GM19328 (cell line): ENCODE measurements around the gene NOS1.

ENCODE experiments used
- ATAC-seq: cut with Tn5 transposase; IDR thresholded peaks from one replicate; pipeline ENCODE4 v1.9.1; 2021; ENCODE audit warnings: mild to moderate bottlenecking, moderate library complexity; ENCODE audit not compliant: unreplicated experiment

NOS1 gene

DNA sequence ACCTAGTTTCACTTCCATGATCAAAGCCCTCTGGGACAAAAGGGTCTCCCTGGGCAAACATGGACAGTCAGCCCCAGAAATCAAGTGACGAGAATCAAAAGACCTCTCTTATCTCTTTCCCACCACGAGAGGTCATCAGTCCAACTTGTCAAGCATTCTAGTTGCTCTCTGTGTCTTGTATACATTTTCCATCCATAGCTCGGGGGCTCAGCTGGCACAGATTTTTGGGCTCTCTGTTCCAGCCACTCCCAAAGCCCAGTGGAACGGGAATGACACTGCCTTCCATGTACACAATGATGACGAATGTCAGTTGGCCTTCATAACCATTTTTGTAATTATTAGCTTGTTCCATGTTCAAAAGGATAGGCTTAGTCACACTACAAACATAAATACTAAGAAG, 29.7 kb downstream of the NOS1 start:
- ATAC-seq = no peak

DNA sequence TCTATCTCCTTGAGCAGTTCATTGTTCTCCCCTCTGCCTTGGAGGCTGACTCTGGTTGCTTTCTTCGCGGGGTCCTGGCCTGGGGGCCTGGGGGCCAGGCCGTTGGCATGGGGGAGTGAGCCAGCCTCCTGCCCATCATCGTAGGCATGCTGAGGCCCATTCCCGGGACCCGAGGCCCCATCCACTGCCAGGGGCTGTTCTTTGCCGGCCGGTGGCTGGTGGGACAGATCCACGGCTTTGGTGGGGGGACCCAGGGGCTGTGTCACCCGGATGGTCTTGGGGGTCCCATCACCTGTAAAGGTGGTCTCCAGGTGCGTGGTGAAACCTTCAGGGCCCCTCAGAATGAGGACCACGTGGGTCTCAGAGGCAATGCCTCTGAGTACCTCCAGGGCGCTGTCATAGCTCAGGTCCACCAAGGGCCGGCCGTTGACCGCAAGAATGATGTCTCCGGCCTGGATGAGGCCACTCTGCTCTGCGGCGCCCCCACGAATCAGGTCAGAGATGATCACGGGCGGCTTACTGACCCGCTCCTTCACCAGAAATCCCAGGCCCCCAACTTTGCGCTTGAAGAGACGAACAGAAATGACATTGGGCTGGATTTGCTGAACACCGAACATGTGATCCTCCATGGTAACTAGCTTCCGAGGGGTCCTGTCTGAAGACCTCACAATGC, 30.8 kb downstream of the NOS1 start:
- no peak for ATAC-seq

DNA sequence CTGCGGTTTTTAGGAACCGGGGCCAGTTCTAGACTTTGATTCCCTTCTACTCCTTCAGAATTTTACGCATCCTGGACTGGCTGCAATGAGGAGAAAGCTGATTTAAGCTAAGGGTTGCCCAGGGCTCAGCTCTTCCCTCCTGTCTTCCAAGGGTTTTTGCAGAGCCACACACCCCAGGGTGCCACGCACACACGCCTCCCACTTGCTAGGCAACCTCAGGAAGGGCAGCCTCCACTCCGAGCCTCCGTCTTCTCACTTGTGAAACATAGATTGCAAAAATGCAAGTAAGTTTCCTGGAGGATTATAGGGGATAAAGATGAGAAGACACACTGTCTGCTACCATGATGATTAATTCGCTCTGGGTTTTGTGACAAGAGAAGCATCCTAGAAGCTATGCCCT, 31.7 kb downstream of the NOS1 start:
- ATAC-seq = no peak

DNA sequence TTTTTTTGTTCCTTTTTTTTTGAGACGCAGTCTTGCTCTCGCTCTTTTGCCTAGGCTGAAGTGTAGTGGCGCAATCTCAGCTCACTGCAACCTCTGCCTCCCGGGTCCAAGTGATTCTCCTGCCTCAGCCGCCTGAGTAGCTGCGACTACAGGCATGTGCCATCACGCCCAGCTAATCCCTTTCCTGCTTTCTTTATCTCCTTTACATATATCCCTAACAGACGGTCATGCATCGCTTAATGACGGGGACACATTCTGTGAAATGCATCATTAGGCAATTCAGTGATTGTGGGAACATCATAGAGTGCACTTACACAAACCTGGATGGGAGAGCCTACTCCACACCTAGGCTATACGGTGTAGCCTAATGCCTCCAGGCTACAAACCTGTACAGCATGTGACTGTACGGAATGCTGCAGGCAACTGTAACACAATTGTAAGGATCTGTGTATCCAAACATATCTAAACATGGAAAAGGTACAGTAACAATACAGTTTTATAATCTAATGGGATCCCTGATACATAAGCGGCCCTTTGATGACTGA, 32.8 kb downstream of the NOS1 start:
- no peak for ATAC-seq

DNA sequence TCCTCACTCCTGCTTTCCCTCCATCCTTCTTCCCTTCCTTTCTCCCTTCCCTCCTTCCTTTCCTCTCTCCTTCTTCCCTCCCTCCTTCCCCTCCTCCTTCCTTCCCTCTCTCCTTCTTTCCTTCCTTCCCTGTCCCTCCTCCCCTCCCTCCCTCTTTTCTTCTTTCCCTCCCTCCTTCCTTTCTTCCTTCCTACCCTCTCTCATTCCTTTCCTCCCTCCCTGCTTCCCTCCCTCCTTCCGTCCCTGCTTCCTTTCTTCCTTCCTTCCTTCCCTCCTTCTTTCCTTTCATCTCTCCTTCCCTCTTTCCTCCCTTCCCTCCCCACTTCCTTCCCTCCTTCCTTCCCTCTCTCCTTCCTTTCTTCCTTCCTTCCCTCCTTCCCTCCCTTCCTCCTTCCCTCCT, 39.0 kb downstream of the NOS1 start:
- ATAC-seq = no peak

DNA sequence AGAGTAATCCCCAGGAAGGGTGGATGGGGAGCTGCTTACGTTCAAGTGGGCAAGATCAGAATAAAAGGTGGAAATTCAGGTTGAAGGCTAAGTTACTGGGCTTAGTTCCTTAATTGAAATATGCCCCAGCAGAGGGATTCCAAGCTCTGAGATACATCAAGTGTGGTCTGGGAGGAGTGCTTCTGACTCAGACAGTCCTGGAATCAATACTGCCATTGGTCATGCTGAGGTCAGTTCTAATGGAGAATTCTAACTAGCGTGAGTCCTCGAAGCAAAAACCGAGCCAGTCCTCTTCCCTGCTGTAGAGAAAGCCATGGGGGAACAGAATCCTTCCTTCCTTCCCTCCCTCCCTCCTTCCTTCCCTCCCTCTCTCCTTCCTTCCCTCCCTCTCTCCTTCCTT, 39.9 kb downstream of the NOS1 start:
- ATAC-seq = no peak

DNA sequence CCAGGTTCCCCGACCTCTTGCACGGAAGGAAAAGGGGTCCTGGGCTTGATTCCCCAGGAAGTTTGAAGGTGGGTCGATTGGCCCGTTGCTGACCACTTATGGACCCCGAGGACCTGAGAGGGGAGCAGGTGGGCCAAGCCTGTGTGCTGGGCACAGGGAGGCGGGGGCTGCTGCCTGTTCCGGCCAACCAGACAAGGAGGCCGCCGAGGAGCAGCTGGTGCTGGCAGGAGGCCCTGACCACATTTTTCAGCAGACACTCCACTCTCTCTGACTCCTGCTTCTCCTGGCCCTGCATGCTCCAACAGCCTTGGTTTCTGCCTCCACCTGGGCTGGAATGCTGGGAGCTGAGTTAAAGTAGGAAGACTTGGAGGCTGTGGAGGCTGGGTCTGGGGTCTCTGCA, 42.8 kb downstream of the NOS1 start:
- ATAC-seq = no peak

DNA sequence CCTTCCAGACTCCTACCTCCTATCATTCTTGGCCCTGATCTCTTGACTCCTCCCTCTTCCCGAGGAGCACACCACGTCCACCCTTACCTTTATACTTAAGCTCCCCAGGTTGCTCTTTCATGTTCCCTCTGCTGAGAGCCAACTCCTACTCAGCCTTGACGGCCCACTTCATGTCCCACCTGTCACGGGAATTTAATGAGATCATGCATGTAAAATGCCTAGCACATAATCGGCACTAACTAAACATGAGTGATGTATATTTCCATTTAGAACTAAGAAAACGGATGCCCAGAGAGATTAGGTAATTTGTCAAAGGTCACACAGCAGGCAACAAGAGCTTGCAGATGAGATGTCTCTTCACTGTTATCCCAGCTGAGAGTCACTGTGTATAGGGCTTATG, 45.1 kb downstream of the NOS1 start:
- ATAC-seq = no peak

DNA sequence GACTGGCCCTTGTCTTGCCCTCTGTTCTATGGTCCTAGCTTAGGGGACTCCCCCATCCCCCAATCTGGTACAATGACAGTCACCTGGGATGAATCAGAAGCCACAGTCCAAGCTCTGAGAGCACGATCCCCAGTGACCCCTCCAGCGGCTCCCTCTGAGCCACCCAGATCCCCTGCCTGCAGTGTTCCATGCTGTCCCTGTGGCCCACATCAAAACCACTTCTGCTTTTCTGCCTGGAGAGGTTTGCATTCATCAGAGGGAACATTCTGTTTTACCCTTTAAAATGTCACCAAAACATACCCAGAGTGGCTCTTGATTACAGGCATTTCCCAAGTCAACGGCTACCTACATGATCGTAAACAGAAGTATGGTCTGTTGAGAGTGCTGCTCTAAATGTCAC, 47.5 kb downstream of the NOS1 start:
- ATAC-seq = no peak

DNA sequence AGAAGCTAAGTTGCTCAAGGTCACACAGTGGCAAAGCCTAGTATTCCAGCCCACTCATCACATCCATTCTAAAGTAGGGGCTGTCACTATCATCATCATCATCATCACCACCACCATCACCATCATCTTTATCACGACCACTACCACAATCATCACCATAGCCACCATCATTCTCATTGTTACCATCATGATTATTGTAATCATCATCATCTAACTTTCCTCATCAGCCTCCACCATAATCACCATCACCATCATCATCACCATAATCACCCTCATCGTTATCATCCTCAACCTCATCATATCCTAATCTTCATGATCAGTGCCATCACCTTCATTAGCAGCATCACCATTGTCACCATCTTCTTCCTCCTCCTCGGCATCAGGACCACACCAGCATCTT, 48.7 kb downstream of the NOS1 start:
- no peak for ATAC-seq

DNA sequence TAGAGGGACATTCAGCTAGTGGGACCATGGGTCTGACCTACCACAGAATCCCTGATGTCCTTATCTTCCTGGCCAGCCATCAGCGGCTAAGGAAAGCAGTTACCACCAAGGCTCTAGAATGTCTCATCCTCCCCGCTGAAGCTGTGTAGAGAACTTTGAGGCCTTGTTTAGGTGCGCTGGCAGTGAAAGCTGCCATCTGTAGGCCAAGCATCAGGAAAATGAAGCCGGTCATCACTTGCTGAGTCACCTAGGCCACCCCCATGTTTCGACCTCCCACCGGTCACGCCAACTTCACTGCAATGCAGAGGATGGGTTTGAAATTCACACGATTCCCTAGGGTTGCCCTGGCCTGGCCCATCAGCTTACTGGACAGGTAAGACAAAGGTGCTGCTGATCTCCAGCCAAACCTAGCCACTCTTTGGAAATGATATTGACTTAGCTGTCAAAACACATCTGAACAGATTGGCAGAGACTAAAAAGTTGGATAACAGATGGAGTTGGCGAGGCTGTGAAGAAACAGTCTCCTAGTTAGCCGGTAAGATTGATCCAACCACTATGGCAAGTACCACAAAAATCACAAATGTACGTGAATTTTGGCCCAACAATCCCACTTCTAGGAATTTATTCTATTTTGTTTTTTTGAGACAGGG, 52.0 kb downstream of the NOS1 start:
- ATAC-seq = no peak

DNA sequence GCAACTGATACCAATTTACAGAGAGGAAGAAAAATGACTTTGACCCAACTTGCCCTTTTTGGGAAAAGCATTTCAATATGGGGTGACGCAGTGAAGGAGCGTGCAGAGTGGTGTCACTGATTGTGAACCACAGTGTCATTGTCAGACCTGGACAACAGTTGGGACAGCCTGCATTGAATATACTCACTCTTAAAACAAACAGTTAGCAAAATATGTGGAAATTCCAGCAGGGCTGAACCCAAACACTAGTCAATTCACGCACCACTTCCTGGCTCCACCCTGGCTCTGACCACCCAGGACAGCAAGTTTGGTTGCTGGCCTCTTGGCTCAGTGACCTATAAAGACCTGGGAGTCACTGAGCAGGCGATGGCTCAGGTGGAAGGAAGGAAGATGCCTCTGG, 61.3 kb downstream of the NOS1 start:
- ATAC-seq = no peak

DNA sequence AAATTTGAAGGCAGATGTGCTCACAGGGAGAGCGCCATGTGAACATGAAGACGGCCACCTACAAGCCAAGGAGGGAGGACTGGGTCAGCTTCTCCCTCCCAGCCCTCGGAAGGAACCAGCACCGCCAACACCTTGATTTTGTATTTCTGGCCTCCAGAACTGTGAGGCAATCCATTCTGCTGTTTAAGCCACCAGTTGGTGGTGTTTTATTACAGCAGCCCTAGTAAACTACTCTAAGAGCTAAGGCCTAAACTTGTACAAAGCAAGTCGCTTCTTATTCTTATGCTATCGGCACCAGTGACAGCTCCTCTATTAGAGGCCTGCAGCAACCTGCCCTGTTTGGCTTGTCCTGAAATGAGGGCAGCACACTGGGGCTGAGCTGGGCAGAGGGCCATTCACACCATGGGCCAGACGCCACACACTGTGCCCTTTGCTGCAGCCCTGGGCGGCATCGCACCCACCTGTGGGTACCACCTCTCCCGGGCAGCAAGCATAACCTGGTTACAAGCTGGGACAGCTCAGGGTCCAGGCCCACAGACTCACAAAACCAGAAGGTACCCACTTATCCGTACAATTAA, 62.7 kb downstream of the NOS1 start:
- no peak for ATAC-seq

DNA sequence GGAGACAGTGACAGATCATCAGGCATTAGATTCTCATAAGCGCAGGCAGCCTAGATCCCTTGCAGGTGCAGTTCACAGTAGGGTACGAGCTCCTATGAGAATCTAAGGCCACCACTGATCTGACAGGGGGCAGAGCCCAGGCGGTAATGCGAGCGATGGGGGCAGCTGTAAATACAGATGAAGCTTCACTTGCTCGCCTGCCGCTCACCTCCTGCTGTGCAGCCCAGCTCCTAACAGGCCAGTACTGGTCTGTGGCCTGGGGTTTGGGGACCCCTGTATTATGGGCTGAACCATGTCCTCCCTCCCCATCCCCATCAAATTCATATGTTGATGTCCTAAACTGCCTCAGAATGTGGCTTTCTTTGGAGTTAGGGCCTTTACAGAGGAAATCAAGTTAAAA, 63.2 kb downstream of the NOS1 start:
- ATAC-seq = no peak

DNA sequence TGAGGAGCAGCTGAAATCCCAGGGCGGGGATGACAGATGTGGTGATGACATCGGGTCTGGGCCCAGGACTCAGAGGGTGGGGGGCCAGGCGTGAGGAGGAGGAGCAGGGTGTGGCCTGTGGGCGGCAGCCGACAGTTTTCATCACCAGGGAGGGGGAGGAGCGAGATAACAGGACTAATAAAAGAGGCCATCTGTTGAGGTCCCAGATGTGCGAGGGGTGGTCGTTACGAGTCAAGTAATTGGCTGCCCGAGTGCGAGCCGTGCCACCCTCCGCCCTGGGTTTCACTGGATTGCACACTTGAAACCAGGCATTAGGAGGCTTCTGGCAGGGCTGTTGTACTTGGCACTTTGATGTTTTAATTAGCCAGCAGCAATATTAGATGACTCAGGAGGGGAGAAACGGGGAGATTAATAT, 67.2 kb downstream of the NOS1 start:
- no peak for ATAC-seq

DNA sequence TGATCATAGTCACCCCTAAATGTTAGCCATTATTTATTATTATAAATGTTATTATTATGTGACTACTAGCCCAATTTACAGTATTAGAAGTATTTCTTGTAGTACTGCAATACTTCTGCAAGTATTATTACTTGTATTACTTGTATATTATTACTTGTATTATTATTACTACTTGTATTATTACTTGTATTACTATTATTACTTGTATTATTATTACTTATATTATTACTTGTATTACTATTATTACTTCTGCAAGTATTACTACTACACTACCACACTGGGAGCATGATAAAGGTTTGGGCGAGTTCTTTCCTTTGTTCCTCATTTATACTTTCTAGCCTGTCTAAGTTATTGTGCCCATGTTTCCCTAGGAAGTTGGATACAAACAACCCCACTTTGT, 67.9 kb downstream of the NOS1 start:
- ATAC-seq = no peak

DNA sequence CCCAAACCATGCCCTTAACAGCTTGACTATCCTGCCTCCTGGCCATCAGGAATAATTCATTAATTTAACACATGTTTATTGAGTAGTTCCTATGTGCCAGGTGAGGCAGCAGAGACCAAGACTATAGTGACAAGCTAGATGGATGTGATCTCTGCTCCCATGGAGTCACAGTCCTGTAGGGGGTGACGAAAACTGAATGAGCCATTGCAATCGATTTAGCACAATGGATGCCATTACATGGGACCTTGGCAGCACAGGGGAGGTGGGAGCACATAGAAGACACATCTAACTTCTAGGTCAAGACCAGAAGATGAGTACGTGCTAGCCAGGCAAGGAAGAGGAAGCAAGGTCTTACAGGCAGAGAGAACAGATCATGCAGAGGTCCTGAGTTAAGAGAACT, 68.7 kb downstream of the NOS1 start:
- no peak for ATAC-seq

DNA sequence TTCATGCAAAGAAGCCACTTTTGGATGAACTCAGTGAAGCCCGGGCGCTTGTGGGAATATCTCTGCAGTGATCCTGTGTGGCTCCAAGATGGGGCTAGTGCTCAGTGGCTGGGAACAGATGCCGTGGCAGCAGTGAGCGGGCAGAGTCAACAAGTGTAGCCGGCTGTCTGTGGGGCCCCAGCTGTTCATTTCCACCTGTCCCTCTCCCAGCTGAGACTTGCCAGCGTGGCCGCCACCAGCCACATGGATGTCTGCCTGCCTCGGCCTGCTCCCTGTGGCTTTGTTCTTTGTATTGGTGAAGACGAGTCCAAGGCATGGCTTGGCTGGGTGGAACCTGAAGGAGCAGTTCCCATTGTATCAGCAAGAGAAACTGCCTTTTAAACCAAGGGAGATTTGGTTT, 77.3 kb downstream of the NOS1 start:
- no peak for ATAC-seq

DNA sequence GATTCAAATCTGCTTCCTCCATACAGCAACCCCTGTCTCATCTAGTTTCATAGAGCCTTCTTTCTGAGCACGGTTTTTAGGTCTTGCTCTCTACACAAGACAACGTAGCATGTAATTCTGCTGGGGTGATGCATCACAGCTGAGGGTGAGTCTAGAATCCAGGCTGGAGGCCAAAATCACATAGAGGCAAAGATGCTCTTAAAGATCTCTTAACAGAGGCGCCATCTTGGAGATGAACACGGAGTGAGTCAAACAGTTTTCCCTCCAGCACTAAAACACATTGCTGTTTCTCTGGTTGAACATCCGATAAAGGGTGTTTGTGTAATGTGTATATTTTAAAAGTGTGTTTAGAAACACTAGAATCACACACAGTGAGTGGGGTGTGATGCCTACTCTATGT, 78.9 kb downstream of the NOS1 start:
- ATAC-seq = no peak

DNA sequence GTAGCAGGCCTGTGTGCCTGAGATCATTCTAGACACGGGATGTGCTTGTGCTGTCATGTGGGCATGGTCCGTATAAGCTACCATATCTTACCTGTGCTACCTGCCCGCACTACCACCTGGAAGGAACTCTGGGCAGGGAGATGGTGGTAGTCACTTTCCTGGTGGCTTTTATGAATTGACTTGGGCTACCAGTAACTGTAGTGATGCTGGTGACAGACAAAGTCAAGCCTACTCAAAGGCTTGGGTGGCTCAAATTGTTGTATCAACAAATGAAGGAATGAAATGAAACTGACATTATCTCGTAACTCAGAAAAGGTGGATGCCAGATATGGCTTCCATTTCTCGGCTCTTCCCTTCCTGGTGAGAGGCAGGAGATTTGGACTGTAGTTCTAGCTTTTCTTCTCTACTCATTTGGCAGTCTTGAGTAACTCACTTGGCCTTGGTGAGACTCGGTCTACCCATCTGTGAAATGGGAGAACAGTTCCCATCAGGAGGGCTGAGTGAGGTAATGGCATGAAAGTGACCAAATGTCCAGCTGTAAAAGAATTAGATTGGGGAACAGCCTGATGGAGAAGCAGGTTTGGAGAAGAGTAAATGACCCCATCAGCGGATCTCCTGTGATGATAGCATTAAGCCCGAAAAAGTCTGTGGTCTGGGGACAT, 81.3 kb downstream of the NOS1 start:
- ATAC-seq = no peak

DNA sequence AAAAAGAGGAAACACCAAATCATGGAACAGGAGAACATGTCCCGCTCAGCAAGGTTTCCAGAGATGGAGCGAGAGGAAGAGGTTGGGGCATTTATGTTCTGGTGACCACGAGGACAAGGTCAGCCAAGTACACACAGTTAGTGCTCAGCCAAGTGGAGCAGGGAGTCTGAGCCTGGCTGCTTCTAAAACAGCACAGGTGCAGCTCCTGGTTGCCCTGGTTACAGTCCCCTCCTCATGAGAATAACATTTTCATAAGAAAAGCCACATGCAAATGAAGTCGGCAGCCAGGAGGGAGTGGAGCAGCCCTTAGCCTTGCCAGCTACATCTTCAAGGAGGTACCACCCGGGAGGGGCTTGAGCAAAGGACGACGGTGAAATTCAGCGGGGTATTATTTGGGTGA, 81.8 kb downstream of the NOS1 start:
- ATAC-seq = no peak

DNA sequence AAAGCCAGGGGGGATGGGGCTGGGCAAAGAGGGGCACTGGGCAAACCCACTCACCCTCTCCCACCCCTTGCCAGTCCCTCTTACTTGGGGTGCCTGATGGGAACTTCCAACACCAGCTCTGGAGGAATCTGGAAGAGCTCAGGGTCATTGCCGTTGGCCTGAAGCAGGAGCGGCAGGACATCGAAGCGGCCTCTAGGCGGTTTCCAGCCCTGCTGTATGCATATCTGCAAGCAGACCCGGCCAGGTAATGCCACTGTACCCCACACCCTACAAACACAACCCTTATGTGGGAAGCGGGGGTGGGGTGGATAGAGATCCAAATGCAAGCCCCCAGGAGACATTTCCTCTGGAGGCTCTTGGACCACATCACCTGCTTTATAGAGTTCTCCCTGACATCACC, 83.6 kb downstream of the NOS1 start:
- ATAC-seq = no peak
